GM21619 (cell line): Measurements from ENCODE around the gene SAFB2.

Experiments used
- ATAC-seq: cut with Tn5 transposase; IDR thresholded peaks from one replicate; pipeline ENCODE4 v1.9.1; 2021; ENCODE audit not compliant: unreplicated experiment

The SAFB2 gene

GRCh38 chr19:5553892-5554291, 68.7 kb downstream of the SAFB2 start:
- ATAC-seq, result no peak

DNA sequence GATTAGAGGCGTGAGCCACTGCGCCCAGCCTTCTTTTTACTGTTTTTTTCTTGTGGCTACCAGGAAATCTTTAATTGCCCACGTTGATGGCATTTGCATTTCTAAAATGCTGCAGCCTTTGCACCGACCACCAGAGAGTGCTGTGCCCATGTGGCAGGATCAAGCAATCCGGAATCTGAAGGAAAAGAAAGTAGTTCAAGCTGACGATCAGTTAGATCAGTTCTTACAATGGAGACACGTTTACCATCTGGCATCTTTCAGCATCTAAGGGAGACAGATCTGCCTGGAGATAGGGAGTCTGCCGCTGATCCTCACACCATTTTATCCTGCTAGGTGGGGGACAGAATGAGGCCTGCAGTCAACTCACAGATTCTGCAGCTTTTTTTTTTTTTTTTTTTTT, 74.7 kb downstream of the SAFB2 start:
- ATAC-seq, result no peak

DNA sequence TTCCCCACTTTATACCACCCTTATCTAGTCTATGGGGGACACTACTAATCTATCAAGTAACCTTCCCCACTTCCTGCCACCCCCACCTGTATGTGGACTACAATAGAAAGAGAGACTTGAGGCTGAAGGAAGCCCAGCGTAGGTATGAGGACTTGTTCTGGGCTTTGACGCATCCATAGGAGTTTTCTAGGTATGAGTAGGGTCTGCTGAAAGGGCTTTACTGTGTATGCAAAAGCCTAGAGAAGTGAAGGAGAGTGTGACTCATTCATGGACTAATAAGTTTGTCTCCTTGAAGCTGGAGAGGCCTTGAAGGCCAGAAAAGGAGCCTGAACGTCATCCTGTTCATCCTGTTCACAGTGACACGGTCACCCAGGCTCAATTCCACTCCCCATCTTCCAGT, 76.6 kb downstream of the SAFB2 start:
- no peak for ATAC-seq

- no peak for ATAC-seq
These were observed 77.5 kb downstream of the SAFB2 start for GRCh38 chr19:5545051-5545450.

- no peak for ATAC-seq
These were observed 79.9 kb downstream of the SAFB2 start for GRCh38 chr19:5542665-5543064.

- ATAC-seq, result no peak
These were observed 81.1 kb downstream of the SAFB2 start for GRCh38 chr19:5541456-5541855.

- no peak for ATAC-seq
These were observed 82.4 kb downstream of the SAFB2 start for GRCh38 chr19:5540208-5540607.

GRCh38 chr19:5537870-5538269, 84.7 kb downstream of the SAFB2 start:
- no peak for ATAC-seq
